ENCODE data around the gene SPOCK2. TPM values are rescaled to one million over a fixed set of nuclear protein-coding genes. Genes with fewer than 3 reads are reported as not detected.
A peak's percentile ranks its signal among the peaks of the same experiment; 100 is the strongest.

SPOCK2 gene
- total and polyA plus RNA-seq, 2 donors (not counting 1 experiment from before 2014, with no cell fraction given), result 0.02 to 0.33 TPM

- Histone ChIP-seq H3K9me3 (ENCODE audit: control insufficient read depth, insufficient read depth, low read depth, low read length) (no peaks in the 10 kb centered on the region), H2AFZ (ENCODE audit: low read length) (no peak overlapping the region), H3K4me1 (ENCODE audit: control insufficient read depth, extremely low read depth, insufficient read depth, low read length) (no peaks in the 10 kb centered on the region), H4K20me1 (ENCODE audit: control insufficient read depth, extremely low read depth, insufficient read depth, low read length) (no peaks in the 10 kb centered on the region), H3K4me2 (ENCODE audit: extremely low read depth, insufficient read depth, low read length) (no peak overlapping the region), H3K27ac (ENCODE audit: insufficient read depth, low read length) (no peak overlapping the region), H3K4me3 (replicated peaks in 1 of 4; ENCODE audit: control extremely low read depth in 1 of 4, insufficient read depth in 1 of 4, low read depth in 3 of 4, low read length in 4 of 4) (no peak overlapping the region), H3K79me2 (ENCODE audit: control insufficient read depth, insufficient read depth, low read length) (no peaks in the 10 kb centered on the region), H3K9ac (ENCODE audit: insufficient read depth, low read length) (no peak overlapping the region), H3K27me3 (ENCODE audit: control insufficient read depth, insufficient read depth, low read length) (no peaks in the 10 kb centered on the region), H3K36me3 (ENCODE audit: control insufficient read depth, insufficient read depth, low read length) (no peaks in the 10 kb centered on the region)
- DNase-seq (ENCODE audit: low read depth in 2 of 2), result peak in 1 of 2 donors; percentile 39
- no peak for TF ChIP-seq CTCF (conservative IDR thresholded peaks at IDR 0.05 in 1 of 2, IDR thresholded peaks at IDR 0.05 in 1 of 2; ENCODE audit: low read depth in 1 of 2, low read length in 2 of 2)
- TF ChIP-seq EZH2 (IDR thresholded peaks at IDR 0.05; ENCODE audit: low read length, missing control alignments), result no peak
These were observed 67.2 kb downstream of the SPOCK2 start for GRCh38 chr10:72020914-72021809.

- no peak overlapping the region for H3K4me3 ChIP-seq (replicated peaks in 1 of 4; ENCODE audit: control extremely low read depth in 1 of 4, insufficient read depth in 1 of 4, low read depth in 3 of 4, low read length in 4 of 4)
- H3K27ac ChIP-seq (ENCODE audit: insufficient read depth, low read length), result no peak overlapping the region
- no peak for DNase-seq (ENCODE audit: low read depth in 2 of 2)
- no peak for TF ChIP-seq EZH2 (IDR thresholded peaks at IDR 0.05; ENCODE audit: low read length, missing control alignments)
- no peak for TF ChIP-seq CTCF (conservative IDR thresholded peaks at IDR 0.05 in 1 of 2, IDR thresholded peaks at IDR 0.05 in 1 of 2; ENCODE audit: low read depth in 1 of 2, low read length in 2 of 2)
- H3K4me1 ChIP-seq (ENCODE audit: control insufficient read depth, extremely low read depth, insufficient read depth, low read length), result no peaks in the 10 kb centered on the region
- H3K36me3 ChIP-seq (ENCODE audit: control insufficient read depth, insufficient read depth, low read length), result no peaks in the 10 kb centered on the region
- no peaks in the 10 kb centered on the region for H3K79me2 ChIP-seq (ENCODE audit: control insufficient read depth, insufficient read depth, low read length)
- H3K9me3 ChIP-seq (ENCODE audit: control insufficient read depth, insufficient read depth, low read depth, low read length), result no peaks in the 10 kb centered on the region
- no peak overlapping the region for H3K9ac ChIP-seq (ENCODE audit: insufficient read depth, low read length)
- no peaks in the 10 kb centered on the region for H3K27me3 ChIP-seq (ENCODE audit: control insufficient read depth, insufficient read depth, low read length)
- no peak overlapping the region for H3K4me2 ChIP-seq (ENCODE audit: extremely low read depth, insufficient read depth, low read length)
- no peak overlapping the region for H2AFZ ChIP-seq (ENCODE audit: low read length)
- H4K20me1 ChIP-seq (ENCODE audit: control insufficient read depth, extremely low read depth, insufficient read depth, low read length), result no peaks in the 10 kb centered on the region
These were observed 69.1 kb downstream of the SPOCK2 start for GRCh38 chr10:72019085-72019876.

- Histone ChIP-seq H3K4me1 (ENCODE audit: control insufficient read depth, extremely low read depth, insufficient read depth, low read length) (no peaks in the 10 kb centered on the region), H3K79me2 (ENCODE audit: control insufficient read depth, insufficient read depth, low read length) (no peaks in the 10 kb centered on the region), H3K4me2 (ENCODE audit: extremely low read depth, insufficient read depth, low read length) (no peak overlapping the region), H3K9me3 (ENCODE audit: control insufficient read depth, insufficient read depth, low read depth, low read length) (no peaks in the 10 kb centered on the region), H4K20me1 (ENCODE audit: control insufficient read depth, extremely low read depth, insufficient read depth, low read length) (no peaks in the 10 kb centered on the region), H3K36me3 (ENCODE audit: control insufficient read depth, insufficient read depth, low read length) (no peaks in the 10 kb centered on the region), H3K27ac (ENCODE audit: insufficient read depth, low read length) (no peak overlapping the region), H3K9ac (ENCODE audit: insufficient read depth, low read length) (no peak overlapping the region), H3K4me3 (replicated peaks in 1 of 4; ENCODE audit: control extremely low read depth in 1 of 4, insufficient read depth in 1 of 4, low read depth in 3 of 4, low read length in 4 of 4) (no peak overlapping the region), H2AFZ (ENCODE audit: low read length) (no peak overlapping the region), H3K27me3 (ENCODE audit: control insufficient read depth, insufficient read depth, low read length) (no peaks in the 10 kb centered on the region)
- no peak for DNase-seq (ENCODE audit: low read depth in 2 of 2)
- TF ChIP-seq EZH2 (IDR thresholded peaks at IDR 0.05; ENCODE audit: low read length, missing control alignments) (no peak), CTCF (conservative IDR thresholded peaks at IDR 0.05 in 1 of 2, IDR thresholded peaks at IDR 0.05 in 1 of 2; ENCODE audit: low read depth in 1 of 2, low read length in 2 of 2) (no peak)
These were observed 71.6 kb downstream of the SPOCK2 start for GRCh38 chr10:72016608-72017300.

Measured in fibroblast of lung (primary cell).